Measurements from ENCODE around the gene ZNF532.

GRCh38 chr18:58823412-58823811, 41.3 kb upstream of the ZNF532 start:
- no peak for TF ChIP-seq CTCF (IDR thresholded peaks at IDR 0.05)
- no peak for TF ChIP-seq EP300 (IDR thresholded peaks at IDR 0.05)
